Activated CD4-positive, CD25-positive, alpha-beta regulatory T cell treated with anti-CD3 and anti-CD28 coated beads, Interleukin-2, amount 50 U/mL, for 16 hours (primary cell): ENCODE results near the gene CSTF1.

Experiments used
- DNase-seq: peaks from one replicate; pipeline ENCODE4 v3.0.0-alpha.2; 2020; ENCODE audit warnings: low read depth, low spot score

CSTF1 gene

DNA sequence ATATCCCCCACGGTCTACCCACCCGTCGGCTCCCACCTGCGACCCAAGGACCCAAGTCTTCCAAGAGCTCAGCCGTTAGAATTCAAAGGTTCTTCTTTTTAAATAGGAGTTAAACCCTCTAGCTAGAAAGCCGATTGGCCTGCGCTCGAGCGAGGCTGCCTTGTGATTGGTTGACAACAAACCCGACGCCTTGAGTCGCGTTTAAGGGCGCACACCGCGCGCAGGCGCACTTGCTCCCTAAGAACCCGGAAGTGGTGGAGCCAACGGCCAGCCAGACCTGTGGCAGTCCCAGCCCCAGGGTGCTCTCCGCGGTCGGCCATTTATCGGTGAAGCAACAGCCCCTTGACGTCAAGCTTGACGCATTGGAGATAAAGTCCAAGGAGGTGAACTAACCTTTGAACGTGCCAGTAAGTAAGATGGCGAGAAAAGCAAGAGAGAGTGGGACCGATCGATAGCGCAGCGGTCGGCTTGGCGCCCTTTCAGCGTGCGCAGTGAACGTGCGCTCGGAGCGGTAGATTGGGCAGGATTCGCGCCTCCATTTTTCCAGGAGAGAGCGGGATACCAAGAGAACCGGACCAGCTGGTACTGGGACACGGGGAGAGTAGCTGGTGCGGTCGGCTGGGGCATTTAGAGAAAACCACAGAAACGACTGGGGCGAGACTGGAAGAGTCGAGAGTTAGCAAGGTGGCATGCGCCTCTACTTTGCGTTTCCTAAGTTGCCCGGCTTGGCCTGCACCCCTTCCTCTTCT is at the start of gene CSTF1, which contains the start of gene AURKA:
CSTF1 (plus strand) TSS at position 514 of the 749 bp plus-strand sequence. CDS start 2,908 bp downstream, outside the sequence.
AURKA (minus strand) TSS at position 84 of the 749 bp plus-strand sequence. CDS start 4,018 bp downstream, outside the sequence.
- DNase-seq: peak; percentile 100

DNA sequence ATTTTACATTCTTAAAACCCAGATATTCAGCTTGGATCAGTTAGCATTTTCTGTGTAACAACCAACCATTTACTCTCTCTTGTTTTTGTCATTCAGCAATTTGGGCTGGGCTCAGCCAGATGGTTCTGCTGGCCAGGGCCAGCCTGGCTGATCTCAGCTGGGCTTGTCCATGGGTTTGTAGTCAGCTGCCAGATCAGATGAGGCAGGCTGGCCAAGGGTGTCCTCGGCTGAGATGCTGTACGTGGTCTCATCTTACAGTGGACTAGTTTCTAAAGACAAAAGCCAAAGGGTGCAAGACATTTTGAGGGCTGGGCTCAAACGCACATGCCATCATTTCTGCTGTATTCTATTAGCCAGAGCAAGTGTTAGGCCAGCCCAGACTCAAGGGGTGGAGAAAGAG is 49.7 kb upstream of the CSTF1 start:
- no peak for DNase-seq

DNA sequence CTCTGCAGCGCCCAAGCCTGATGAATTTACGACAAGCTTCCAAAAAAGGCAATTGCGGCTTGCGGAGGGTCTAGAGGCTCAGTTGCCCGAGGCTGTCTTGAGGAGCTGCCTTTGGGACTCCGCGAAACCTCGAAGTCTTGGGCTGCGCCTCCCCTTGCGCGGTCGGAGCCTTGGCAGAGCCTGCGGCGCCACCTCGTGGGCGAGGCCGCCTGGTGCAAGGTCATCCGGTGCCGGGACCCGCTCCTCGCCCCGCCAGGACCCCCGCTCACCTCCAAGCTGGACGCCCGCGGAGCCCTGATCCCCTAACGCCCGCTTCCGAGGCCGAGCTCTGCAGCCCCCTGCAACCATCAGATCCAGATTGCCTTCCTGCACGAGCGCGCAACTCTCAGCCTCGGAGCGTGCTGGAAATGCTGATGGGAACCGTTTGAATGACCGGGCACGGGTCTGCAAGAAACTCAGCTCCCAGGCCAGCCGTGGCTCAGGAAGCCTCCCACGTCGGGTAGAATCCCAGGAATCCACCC is 48.5 kb upstream of the CSTF1 start:
- DNase-seq: no peak

DNA sequence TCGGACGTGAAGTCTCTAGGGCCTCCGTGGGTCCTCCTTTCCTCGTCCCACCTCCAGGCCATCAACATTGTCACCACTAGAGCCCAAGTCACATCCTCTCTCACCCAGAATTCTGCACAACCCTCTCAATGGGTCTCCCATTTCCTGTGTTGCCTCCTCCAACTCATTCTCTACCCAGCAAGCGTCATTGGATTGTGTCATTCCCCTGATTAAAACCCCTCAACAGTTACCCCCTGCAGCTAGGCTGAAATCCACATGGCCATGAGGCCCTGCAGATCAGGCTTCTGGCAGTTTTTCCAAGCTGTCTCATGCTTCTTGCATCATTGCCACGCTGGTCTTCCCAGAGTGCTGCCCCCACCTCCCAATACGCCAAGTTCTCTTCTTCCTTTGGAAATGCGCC is 46.5 kb upstream of the CSTF1 start:
- DNase-seq: no peak

DNA sequence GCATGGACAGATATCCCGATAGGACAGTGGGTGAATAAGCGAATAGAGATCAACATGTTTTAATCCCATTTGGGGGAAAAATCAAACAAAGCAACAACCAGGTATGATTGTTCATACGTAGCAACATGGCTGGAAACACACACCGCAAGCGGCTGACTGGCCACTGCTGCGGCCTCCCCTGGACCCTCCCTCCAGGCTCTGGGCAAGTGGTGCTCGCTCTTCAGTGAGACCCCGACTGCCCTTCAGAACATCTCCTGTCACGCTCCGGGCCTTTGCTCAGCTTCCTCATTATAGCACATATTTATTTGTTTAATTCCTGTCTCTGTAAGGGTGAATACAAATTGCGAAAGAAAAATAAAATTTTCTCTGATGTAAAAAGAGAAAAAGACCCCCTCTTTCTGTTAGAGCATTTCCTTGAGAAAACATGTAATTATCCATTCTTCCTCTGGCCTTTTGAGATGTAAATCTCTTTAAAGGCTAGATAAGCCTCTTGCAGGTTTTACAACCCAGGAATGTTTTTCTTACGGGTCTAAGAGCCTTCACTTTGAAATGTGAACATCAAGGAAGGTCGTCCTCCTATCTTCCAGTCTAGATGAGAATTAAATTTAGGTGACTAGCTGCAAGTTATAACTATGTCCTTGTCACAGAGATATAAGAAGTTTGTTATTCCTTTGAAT is 44.7 kb upstream of the CSTF1 start:
- no peak for DNase-seq

DNA sequence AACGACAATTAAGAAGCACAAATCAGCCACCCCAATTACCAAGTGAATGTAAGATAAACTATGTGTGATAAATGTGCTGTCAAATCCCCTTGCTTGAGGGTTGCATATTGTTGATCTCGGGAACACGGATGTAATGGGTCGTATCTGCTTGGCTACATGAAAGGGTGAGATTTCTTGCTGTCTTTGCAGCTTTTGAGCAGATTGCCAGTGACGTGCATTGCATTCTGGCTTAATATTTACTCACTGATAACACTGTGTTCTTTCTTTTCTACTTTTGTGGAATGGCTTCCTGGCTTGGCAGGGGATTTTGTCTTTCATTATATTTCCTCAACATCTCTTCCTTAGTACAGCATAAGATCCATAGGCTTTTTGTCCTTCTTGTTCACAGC is 44.1 kb upstream of the CSTF1 start:
- DNase-seq: no peak

DNA sequence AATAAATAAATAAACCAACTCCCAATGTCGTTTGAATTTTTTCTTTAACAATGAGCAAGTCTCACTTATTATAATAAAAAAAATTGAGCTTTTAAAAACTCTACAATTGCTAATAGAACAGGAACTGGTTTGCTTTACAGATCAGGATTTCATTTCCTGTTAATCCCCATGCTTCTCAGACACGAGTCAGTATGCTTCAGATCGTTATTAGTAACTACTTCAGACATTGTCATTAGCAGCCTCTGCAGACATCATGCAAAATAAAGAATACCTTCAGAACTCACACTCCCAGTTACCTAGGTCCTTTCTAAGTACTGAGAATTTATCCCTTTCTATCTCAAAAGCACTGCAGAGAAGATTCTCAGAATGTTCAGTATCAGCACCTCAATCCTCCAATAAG is 43.7 kb upstream of the CSTF1 start:
- DNase-seq: no peak

- DNase-seq: no peak
These were observed 41.6 kb upstream of the CSTF1 start for GRCh38 chr20:56350842-56351241.

- DNase-seq: no peak
These were observed 39.9 kb upstream of the CSTF1 start for GRCh38 chr20:56352345-56353055.

DNA sequence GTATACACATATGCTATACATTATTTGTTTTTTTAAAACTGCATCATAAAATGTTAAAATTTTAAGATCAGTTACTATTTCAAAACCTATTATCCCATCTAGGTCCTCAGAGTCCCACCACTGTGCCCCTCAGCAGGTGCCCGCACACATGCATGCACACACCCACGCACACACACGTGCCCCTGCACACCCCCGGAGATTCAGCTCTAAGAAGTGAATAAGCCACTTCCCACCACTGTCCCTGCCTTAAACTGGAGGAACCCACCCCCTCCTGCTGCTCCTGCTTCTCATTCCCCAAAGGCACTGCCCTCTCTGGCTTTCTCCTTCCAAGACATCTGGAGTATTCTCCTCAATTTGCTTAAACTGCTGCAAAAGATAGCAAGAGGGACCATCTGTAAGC is 39.1 kb upstream of the CSTF1 start:
- no peak for DNase-seq

- DNase-seq: no peak
These were observed 34.4 kb upstream of the CSTF1 start for GRCh38 chr20:56358070-56358469.

GRCh38 chr20:56358600-56359211 is 33.7 kb upstream of the CSTF1 start, which contains the start of gene FAM210B:
TSS of gene FAM210B (plus strand) at chr20:56358974. CDS start at chr20:56359006, 32 bp downstream.
- peak; percentile 61 for DNase-seq

- no peak for DNase-seq
These were observed 33.0 kb upstream of the CSTF1 start for GRCh38 chr20:56359212-56360132.

GRCh38 chr20:56360133-56360907 is 32.1 kb upstream of the CSTF1 start:
- DNase-seq: no peak

DNA sequence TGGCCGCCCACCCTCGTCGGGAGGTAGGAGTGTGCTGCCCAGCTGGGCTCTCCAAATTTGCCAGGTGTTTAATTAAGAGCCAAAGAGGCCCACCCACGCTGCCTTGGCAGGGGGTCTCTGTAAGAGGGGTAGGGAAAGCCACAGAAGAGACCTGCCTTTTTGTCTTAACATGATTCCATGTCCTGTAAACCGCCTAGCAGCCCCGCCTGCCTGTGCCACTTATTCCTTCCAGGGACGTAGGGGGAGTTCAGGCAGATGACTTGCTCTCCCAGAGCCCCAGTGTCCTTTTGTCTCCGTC is 31.6 kb upstream of the CSTF1 start:
- no peak for DNase-seq

DNA sequence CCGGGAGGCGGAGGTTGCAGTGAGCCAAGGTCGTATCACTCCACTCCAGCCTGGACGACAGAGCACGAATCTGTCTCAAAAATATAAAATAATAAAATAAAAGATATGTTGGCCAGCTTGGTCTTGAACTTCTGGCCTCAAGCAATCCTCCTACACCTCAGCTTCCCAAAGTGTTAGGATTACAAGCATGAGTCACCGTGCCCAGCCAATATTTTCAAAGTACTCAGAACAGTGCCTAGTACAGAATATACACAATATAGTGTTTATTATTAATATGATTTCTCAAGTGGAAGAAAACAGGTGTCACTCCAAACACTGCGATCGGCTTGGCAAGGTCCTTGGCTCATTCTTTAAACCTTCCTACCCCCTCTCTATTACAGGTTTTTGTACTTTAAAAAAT is 30.5 kb upstream of the CSTF1 start:
- DNase-seq: no peak

- DNase-seq: no peak
These were observed 29.5 kb upstream of the CSTF1 start for GRCh38 chr20:56362833-56363413.

DNA sequence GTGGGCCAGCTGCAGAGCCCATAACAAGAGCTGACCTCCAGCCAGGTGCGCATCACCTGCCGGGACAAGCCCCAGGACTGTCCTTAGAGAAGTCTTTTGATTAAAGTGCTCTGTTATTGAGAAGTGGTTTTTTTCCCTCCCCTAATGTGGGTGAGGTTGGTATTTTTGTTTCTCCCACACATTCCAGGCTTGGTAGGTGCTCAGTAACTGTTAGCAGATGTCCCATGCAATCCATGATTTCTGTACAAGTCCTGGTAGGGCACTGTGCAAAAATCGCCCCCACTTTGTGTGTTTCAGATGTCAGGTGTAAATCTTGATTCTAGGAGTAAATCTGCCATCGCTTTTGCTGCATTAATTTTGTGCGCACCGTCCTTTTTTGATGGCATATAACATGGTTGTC is 29.0 kb upstream of the CSTF1 start:
- DNase-seq: no peak

GRCh38 chr20:56368351-56369134 is 23.9 kb upstream of the CSTF1 start:
- no peak for DNase-seq
